Spinal cord (tissue), 10 donors: ENCODE data around the gene PAX5. TPM values are rescaled to one million over a fixed set of nuclear protein-coding genes. Genes with fewer than 3 reads are reported as not detected.

Experiments used
- DNase-seq, 6 donors: peaks; one replicate each; pipeline versions ENCODE4 v3.0.0 to v3.0.0-alpha.2; 2013 to 2015; ENCODE audit warnings: low spot score in 6 of 6, low read depth in 4 of 6
- H3K27ac ChIP-seq: one replicate; pipeline ENCODE4 v1.5.1; 2013; ENCODE audit warnings: low read depth, low read length, control low read depth
- H3K27me3 ChIP-seq: one replicate; pipeline ENCODE4 v1.6.1; 2013; ENCODE audit warnings: low read length; ENCODE audit not compliant: control insufficient read depth, insufficient read depth
- H3K36me3 ChIP-seq: one replicate; pipeline ENCODE4 v1.6.1; 2013; ENCODE audit warnings: low read length; ENCODE audit not compliant: control insufficient read depth, insufficient read depth
- H3K4me1 ChIP-seq: one replicate; pipeline ENCODE4 v1.6.1; 2013; ENCODE audit warnings: low read length; ENCODE audit not compliant: control insufficient read depth, insufficient read depth
- H3K4me3 ChIP-seq: one replicate; pipeline ENCODE4 v1.5.1; 2013; ENCODE audit warnings: low read depth, low read length, control low read depth
- H3K9me3 ChIP-seq: one replicate; pipeline ENCODE4 v1.6.1; 2013; ENCODE audit warnings: low read length; ENCODE audit not compliant: control insufficient read depth, insufficient read depth
- WGBS: methylation state at CpG from one replicate; pipeline ENCODE4 v1.1.5; 2013; ENCODE audit warnings: missing lambda C conversion rate; ENCODE audit not compliant: insufficient coverage; 5-methylcytosine and 5-hydroxymethylcytosine counted together
- polyA plus RNA-seq, 2 donors: library from polyadenylated mRNA; unstranded; fragments of 120-200 nt; gene quantifications; one replicate each; pipeline ENCODE4 v1.2.1, GENCODE V29; 2013; ENCODE audit not compliant: insufficient read length in 2 of 2
- total RNA-seq, 2 donors: library from RNA; depleted of rRNA in 1 of 2; stranded (reverse); fragments of 120-200 nt in 1 of 2; fragments of >200 nt in 1 of 2; gene quantifications; one replicate each; pipeline versions ENCODE4 v1.2.3 to v1.2.4, GENCODE V29; 2013 to 2014
- donor health status: healthy.

PAX5 gene
- total and polyA plus RNA-seq, 4 donors: 0.89 to 2.6 (median 1.1) TPM

- no peaks in the 10 kb centered on the region for H3K36me3 ChIP-seq
- WGBS: 97% methylated on average over 19 of the region's 21 CpGs
- no peak overlapping the region for H3K4me3 ChIP-seq
- H3K27ac ChIP-seq: no peak overlapping the region
- peaks cover 6% of the 10 kb centered on the region for H3K4me1 ChIP-seq
- H3K9me3 ChIP-seq: no peaks in the 10 kb centered on the region
- peaks cover 3% of the 10 kb centered on the region for H3K27me3 ChIP-seq
- no peak for DNase-seq
Observed at GRCh38 chr9:36966371-36967097, 67.5 kb downstream of the PAX5 start.

DNA sequence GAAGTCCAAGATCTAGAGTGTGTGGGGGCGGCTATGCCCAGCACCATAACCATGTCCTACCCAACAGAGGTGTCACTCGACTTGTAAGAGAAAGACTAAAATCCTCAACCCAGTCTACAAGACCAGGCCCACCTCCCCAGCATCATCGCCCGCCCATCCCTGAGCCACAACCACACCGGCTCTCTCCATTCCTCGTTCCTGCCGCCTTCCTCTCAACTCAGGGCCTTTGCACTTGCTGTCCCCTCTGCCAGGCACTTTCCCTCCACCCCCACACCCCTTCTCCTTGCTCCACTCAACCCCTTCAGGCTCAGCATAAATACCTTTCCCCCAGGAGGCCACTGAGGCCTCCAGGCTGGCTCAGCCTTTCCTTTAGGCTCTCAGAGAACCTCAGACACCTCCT, 69.3 kb downstream of the PAX5 start:
- Histone ChIP-seq H3K4me3 (no peak overlapping the region), H3K4me1 (peaks cover 12% of the 10 kb centered on the region), H3K27ac (no peak overlapping the region), H3K36me3 (no peaks in the 10 kb centered on the region), H3K27me3 (peaks cover 7% of the 10 kb centered on the region), H3K9me3 (no peaks in the 10 kb centered on the region)
- WGBS: 96% methylated on average over 6 of the region's 7 CpGs
- no peak for DNase-seq

DNA sequence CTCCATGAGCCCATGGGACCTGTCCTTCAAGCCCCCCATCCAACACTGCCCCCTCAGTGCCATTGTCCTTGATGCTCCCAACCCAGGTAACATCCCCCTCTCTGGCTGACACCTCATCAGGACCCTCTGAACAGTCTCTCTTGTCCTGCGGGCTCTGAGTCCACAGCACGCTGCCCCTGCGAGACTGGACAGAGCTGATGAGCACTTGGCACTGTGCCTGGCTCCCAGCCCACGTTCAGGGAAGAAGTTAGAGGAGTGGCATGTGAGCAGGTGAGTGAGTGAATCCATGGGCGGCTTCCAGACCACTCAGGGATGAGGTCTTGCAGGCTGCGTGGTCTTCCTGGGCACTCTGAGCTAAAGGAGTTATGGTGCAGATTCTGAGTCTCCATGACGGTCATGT, 70.7 kb downstream of the PAX5 start:
- H3K4me1 ChIP-seq: peaks cover 12% of the 10 kb centered on the region
- no peak overlapping the region for H3K4me3 ChIP-seq
- no peaks in the 10 kb centered on the region for H3K9me3 ChIP-seq
- no peaks in the 10 kb centered on the region for H3K36me3 ChIP-seq
- no peak for DNase-seq
- 78% methylated on average over 7 of the region's 7 CpGs for WGBS
- peaks cover 7% of the 10 kb centered on the region for H3K27me3 ChIP-seq
- no peak overlapping the region for H3K27ac ChIP-seq

GRCh38 chr9:36962691-36963090, 71.4 kb downstream of the PAX5 start:
- H3K27me3 ChIP-seq: peaks cover 7% of the 10 kb centered on the region
- 91% methylated on average over 10 of the region's 11 CpGs for whole genome bisulfite sequencing
- H3K4me3 ChIP-seq: no peak overlapping the region

DNA sequence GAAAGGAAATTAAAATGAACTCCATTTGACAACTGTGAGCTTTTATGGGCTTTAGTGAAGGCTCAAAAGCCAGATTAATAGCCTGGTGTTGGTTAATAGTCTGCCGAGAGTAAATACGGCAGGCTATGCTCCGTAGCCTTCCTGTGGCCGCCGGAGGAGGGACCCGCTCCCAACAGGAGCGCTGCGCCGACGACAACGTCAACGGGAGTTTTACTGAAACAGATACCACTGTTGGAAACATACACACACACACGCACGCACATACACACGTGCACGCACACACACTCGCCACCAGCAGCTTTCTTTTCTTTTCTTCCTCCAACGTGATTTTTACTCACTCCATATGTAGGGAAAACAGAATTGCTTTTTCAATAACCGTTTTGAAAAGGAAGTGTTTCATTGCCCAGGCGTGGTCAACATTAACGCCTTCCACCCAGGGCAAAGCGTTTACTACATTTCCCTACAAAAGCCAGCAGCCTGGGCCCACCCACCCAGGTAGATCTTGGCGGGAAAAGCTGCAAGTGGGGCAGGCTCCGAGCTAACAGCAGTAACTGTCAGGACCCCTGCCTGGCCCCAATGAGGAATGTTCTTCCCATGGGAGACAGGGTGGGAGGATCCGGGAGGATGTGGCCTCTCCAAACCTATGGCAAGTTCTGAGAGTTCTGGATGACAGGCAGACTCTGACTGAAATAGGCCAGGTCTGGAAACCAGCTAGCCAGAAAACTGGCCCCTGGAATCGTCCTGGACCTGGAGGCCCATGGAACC, 72.3 kb downstream of the PAX5 start:
- WGBS: 10% methylated on average over 16 of the region's 26 CpGs
- no peak overlapping the region for H3K27ac ChIP-seq
- no peaks in the 10 kb centered on the region for H3K9me3 ChIP-seq
- no peaks in the 10 kb centered on the region for H3K36me3 ChIP-seq
- DNase-seq: peak in 2 of 6 donors; percentile 27 to 86
- H3K4me3 ChIP-seq: no peak overlapping the region
- H3K4me1 ChIP-seq: peaks cover 12% of the 10 kb centered on the region
- H3K27me3 ChIP-seq: peaks cover 10% of the 10 kb centered on the region

More at GRCh38 chr9:36962691-36963090, 71.4 kb downstream of the PAX5 start:
- peaks cover 12% of the 10 kb centered on the region for H3K4me1 ChIP-seq
- no peak for DNase-seq
- H3K9me3 ChIP-seq: no peaks in the 10 kb centered on the region
- no peak overlapping the region for H3K27ac ChIP-seq
- H3K36me3 ChIP-seq: no peaks in the 10 kb centered on the region

- no peaks in the 10 kb centered on the region for H3K36me3 ChIP-seq
- peaks cover 10% of the 10 kb centered on the region for H3K27me3 ChIP-seq
- no peak overlapping the region for H3K4me3 ChIP-seq
- no peak overlapping the region for H3K27ac ChIP-seq
- peaks cover 12% of the 10 kb centered on the region for H3K4me1 ChIP-seq
- 40% methylated on average over 4 of the region's 4 CpGs for WGBS
- no peaks in the 10 kb centered on the region for H3K9me3 ChIP-seq
- no peak for DNase-seq
Observed at GRCh38 chr9:36961051-36961450, 73.0 kb downstream of the PAX5 start.

DNA sequence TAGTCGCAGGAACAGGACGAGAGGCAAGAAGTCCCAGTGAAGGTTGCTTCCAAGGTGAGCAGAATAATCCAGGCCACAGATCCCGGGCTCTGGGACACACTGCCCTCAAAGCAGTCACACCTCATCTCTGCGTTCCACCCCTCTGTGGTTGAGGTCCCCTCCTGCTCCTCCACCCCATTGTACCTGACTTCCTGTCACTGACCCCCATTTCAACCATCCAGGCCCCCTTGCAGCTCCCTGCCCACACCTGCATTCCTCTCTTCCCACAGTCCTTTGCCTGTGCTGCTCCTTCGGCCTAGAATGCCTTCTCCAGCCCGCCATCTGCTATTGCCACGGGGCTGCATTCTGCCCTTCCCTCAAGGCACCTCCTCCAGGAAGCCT, 73.5 kb downstream of the PAX5 start:
- Histone ChIP-seq H3K27ac (no peak overlapping the region), H3K4me1 (peaks cover 12% of the 10 kb centered on the region), H3K4me3 (no peak overlapping the region), H3K27me3 (peaks cover 10% of the 10 kb centered on the region), H3K36me3 (no peaks in the 10 kb centered on the region), H3K9me3 (no peaks in the 10 kb centered on the region)
- WGBS: 96% methylated on average over 7 of the region's 7 CpGs
- DNase-seq: no peak

DNA sequence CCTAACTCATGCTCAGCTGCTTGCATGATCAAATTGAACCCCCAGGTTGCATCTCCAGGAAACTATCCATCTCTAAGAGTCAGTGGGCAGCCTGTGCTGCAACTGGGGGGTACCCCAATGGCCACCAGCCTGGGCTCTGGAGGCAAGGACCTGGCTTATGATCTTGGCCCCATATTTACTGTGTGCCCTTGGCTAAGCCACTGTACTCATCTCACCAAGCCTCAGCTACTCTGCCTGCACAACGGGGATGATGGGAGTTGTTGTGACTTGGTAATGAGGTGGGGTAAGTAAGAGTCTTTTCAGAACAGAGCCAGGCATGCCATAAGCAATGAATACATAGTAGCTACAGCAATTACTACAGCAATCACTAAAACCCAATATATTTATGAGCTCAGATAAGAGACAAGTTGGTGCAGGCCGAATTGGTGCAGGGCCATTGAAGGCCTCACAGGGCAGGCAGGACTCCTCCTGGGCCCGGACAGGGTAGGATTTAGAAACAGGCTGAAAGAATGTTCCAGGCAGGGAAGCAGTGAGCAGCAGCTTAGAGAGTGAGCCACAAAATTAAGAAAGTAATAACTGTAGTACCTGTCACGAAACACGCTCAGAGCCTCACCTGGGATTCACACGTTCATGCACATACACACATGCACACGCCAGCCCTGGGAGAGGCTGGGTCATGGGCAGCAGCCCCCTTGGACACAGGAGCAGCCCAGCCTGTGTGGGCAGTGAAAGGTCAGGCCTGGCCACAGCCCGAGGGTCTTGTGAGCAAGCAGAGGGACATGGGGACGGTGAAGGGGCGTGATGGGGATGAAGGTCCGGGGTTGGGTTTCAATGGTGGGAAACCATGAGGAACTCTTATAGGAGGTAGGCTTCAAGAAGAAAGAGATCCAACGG, 74.1 kb downstream of the PAX5 start:
- H3K27ac ChIP-seq: no peak overlapping the region
- H3K36me3 ChIP-seq: no peaks in the 10 kb centered on the region
- peaks cover 12% of the 10 kb centered on the region for H3K4me1 ChIP-seq
- DNase-seq: no peak
- H3K27me3 ChIP-seq: peaks cover 10% of the 10 kb centered on the region
- no peaks in the 10 kb centered on the region for H3K9me3 ChIP-seq
- no peak overlapping the region for H3K4me3 ChIP-seq
- 92% methylated on average over 11 of the region's 12 CpGs for WGBS

DNA sequence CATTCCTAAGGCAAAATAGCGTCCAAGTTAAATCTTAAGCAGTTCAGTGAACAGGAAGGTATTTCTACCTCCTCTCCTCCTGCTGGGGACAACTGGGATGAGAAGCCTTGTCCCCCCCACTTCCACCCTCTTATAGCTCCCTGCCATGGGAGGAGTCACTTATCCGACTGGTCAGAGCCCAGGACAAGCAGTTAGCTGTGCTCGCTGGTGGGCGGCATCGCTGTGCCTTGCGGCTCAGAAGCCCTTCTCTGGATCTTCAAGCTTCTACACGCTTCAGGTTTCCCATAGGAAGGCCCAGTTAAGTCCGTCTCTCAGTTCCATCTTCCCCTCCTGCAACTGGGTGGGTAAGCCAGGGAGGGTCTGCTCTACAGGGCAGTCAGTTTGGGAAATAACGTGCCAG, 77.2 kb downstream of the PAX5 start:
- no peak overlapping the region for H3K27ac ChIP-seq
- WGBS: 68% methylated on average over 7 of the region's 9 CpGs
- peaks cover 8% of the 10 kb centered on the region for H3K27me3 ChIP-seq
- H3K4me3 ChIP-seq: no peak overlapping the region
- no peak for DNase-seq
- no peaks in the 10 kb centered on the region for H3K36me3 ChIP-seq
- H3K4me1 ChIP-seq: peaks cover 10% of the 10 kb centered on the region
- no peaks in the 10 kb centered on the region for H3K9me3 ChIP-seq
